Activated naive CD4-positive, alpha-beta T cell (primary cell): Measurements from ENCODE around the gene WDR20.
"Not testable (repeated sequence)": the region's sequence is repeated elsewhere in the genome, so short reads cannot be mapped to it uniquely, and the experiment has no call there.

Experiments used
- DNase-seq, 4 experiments: peaks; one replicate each; lab custom pipeline; 2025; lab: John Stamatoyannopoulos, UW

The WDR20 gene

DNA sequence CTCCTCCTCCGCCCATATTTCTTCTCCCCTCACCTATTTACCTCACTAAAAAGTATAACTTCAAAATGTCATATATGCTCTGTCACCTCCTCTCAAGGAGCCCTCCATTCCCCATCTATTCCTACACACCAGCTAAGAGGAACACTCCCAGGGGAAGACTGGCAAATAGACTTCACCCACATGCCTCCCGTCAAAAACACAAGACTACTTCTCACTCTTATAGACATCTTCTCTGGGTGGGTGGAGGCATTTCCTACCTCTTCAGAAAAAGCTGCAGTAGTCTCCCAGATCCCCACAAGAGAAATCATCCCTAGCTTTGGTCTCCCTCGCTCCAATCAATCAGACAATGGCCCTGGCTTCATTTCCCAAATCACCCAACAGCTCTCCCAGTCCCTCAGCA, 99.1 kb downstream of the WDR20 start:
- no peak for DNase-seq

DNA sequence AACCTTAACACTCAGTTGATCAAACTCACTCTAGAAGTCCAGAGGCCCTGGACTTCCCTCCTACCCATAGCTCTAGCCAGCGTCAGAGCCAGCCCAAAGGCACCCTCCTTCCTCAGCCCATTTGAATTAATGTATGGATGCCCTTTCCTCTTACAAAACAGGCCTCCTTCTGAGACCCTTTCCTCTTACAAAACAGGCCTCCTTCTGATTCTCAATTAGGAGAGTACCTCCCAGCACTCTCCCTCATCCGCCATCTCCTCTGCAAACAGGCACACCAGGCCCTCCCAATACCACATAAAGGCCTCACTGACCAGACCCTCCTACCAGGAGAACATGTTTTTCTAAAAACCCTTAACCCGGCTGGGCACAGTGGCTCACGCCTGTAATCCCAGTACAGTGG, 99.5 kb downstream of the WDR20 start:
- DNase-seq, result no peak

DNA sequence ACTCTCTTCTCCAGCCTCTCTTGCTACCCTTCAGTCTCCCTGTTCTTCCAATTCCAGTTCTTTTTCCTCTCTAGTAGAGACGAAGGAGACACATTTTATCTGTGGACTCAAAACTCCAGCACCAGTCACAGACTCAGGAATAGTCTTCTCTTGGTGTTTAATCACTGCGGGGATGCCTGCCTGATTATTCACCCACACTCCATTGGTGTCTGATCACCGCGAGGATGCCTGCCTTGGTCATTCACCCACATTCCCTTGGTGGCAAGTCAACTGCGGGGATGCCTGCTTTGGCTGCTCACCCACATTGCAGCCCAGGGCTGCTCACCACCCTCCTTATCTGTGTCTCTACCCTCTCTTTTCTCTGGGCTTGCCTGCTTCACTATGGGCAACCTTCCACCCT, 100.8 kb downstream of the WDR20 start:
- not testable (repeated sequence) for DNase-seq

DNA sequence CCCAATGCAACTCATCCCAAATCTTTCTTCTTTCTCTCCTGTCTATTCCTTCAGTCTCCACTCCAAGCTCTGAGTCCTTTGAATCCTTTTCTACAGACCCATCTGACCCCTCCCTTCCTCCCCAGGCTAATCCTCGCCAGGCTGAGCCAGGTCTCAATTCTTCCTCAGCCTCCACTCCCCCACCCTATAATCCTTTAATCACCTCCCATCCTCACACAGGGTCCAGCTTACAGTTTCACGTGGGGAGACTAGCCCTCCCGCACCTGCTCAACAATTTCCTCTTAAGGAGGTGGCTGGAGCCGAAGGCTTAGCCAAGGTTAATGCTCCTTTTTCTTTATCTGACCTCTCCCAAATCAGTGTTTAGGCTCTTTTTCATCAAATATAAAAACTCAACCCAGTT, 101.5 kb downstream of the WDR20 start:
- DNase-seq, result no peak

DNA sequence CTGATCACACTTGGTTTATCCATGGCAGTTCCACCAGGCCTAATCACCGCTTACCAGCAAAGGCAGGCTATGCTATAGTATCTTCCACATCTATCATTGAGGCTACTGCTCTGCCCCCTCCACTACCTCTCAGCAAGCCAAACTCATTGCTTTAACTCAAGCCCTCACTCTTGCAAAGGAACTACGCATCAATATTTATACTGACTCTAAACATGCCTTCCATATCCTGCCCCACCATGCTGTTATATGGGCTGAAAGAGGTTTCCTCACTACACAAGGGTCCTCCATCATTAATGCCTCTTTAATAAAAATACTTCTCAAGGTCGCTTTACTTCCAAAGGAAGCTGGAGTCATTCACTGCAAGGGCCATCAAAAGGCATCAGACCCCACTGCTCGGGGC, 104.1 kb downstream of the WDR20 start:
- DNase-seq, result not testable (repeated sequence)

DNA sequence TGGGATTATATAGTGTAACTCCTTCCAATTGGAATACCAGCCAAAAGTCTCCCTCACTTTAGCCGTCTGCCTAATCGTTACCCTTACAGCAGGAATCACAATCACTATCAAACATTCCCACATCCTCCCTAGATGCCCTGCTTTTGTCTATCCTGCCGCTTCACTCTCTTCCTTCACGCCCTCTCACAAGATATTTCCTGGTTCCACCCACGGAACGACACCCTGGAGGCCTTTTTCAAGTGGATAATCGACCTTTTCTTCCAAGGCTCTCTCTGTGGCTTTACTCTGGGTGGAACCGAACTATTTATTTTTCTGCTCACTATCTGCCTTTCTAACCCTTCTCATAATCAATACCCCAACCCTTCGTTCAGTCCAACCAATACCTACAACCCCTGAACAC, 106.4 kb downstream of the WDR20 start:
- DNase-seq, result no peak

DNA sequence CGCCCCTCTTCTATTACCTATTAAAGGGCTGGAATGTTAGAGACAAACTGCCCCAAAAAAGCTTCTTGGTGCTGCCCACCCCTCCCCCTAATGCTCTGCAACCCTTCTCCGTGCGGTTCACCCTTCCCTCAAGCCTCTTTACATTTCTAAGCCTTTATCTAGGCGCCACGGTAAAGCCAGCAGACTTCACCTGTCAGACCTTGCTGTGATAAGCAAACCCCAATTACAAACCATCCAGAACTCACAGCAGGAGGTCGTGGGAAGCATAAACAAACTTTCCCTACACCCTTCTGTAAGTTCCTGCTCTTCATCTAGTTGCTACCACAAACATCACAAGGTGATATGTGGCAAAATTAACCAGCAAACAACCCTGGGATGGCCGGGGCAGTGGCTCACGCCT, 108.4 kb downstream of the WDR20 start:
- DNase-seq, result no peak

DNA sequence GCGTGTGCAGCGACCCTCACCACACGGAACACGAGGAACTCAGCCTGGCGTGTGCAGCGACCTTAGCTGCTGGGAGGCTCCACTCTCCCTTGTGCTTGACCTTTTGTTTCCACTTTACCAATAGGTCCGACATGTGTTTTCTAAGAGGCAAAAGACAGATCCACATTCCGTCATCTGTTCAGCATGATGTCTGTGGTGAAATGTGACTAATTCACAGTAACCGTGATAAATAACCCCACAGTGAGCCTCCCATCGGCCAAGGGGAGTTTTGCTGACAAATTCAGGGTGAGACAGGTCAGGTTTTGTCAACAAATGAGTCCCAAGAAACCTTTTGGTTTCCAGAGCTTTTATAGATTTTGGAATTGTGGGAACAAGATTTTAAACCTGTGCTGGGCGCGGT, 109.3 kb downstream of the WDR20 start:
- DNase-seq, result no peak

DNA sequence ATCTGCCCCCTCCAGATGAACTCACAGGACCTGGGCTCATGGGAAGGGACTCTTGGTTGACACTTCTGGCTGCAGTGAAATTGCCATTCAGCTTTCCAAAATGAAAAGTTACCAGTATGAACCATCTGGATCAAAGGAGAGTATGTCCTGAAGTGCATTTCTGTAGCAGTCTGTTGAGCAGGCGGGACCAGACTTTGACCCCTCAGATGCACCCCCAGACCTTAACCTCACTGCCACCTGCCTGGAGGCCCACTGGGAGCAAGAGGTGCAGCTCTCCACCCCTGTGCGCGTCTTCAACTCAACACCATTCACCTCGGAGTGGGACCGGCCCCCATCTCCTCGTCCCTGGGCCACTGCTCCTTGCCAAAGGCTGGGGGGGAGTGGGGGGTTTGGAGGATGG, 110.3 kb downstream of the WDR20 start:
- DNase-seq, result no peak

DNA sequence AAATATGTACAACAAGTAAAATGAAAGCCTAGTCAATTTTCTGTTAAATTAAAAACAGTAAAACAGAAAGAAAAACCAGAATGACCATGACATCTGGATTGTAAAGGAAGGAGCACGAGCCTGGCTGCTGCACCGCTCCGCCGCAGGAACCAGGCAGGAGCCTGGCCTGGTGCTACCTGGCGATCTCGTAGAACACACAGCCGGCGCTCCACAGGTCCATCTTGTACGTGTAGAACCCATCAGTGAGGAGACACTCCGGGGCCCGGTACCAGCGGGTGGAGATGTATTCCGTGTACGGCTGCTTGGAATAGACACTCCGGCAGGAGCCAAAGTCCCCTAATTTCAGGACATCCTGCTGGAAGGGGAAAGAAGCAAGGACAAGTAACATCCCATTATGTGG, 110.9 kb downstream of the WDR20 start:
- no peak for DNase-seq

DNA sequence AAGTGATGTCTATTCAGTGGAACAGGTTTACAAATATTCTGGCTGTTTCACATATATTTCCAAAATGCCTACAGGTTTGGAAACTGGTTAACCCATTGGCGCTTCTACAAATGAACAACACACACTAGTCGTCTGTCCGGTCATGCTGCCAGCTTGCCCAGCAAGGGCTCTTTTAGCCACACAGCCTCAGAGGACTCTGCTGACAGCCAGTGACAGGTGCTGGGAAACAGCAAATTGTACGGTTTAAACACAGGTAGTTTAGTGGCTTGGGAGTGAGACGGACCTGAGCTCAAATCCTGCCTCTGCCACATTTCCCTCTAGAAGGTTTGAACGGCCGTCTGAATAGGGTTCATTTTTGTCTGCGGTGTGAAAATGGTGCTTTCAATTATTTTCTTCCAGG, 111.5 kb downstream of the WDR20 start:
- no peak for DNase-seq

DNA sequence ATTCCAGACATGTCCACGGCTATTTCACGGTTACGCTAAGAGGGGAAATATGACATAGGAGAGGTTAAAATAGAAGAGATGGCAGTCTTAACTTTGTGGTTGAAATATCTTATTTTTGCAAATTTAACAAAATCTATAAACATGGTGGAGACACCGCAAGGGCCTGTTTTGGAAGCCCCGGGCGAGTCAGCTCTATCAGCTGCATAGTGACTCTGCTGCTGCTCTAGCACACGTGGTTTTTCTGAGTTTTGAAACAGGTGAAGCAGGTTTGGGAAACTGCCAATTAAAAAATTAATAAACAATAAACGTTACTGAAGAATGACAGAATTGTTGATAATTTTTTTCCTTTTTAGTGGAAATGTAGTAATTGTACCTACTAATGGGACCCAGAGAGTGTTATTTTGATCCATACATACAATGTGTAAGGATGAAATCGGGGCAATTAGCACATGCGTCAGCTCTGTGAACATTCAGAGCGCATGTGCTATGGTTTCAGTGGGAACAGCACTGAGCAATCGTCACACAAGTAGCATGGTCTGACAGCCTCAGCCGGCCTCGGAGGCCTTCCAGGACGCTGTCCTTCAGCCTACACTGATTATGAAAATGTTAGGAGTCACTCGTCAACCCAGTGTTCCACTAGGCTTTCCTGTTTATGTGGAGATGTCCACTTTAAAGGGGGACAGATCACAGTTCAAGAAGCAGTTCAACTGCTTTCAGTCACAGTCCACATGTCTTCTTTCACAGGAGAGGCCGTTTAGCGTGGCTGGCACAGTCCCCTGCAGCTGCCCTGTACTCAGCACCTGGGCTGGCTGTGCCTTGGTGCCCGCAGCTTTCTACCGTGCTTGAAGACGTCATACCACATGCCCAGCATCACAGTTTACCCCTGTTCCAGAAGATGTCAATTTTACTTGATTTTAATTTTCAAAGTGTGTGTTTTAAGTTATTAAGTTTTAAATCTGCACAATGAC, 113.4 kb downstream of the WDR20 start:
- DNase-seq, result no peak

DNA sequence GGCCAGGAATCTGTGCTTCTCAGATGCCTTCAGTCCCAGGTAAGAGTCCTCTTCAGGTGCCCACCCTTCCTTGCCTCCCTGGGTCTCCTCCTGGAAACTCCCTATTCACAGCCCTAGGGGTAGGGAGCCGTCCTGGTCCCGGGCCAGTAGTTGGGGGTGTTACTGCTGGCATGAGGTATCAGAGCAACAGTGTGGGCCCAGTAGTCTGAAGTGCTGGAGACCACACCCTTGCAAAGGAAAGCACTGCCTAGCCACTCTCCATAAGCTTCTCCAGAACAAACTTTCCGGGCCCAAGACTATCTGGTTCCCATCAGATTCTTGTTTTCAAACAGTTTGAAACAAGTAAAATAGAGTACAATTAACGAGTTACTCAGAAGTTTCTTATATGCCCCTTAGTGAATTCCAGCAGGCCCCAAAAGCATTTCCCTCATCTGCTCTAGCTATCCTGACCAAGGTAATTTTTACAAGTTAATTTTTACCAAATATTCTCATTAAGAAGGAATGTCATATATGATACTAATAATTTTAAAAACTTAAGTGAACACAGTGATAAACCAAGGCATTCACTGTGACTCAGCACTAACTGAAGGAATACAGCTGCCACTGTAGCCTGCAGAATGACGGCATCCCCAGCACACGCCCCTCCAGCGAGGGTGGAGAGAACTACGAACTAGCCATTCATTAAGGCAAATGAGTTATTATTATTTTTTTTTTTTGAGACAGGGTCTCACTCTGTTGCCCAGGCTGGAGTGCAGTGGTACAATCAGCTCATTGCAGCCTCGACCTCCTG, 115.9 kb downstream of the WDR20 start:
- no peak for DNase-seq

DNA sequence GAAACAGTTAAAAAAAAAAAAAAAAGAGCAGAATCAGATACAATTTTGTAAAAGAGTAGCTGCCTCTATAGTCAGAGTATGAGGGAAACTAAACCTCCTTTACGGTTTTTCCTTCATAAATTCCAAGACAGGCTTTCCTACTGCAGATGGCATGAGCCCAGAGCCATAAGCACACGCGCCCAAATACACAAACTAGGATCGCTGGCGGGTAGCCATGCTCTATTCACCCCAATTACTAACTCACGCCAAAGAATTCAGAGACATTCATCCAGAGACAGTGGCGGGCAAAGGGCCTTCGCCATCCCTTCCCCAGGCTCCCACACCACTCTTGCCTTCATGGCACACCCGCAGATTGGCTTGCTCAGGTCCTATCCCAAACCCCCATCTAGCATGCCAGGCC, 117.0 kb downstream of the WDR20 start:
- no peak for DNase-seq

DNA sequence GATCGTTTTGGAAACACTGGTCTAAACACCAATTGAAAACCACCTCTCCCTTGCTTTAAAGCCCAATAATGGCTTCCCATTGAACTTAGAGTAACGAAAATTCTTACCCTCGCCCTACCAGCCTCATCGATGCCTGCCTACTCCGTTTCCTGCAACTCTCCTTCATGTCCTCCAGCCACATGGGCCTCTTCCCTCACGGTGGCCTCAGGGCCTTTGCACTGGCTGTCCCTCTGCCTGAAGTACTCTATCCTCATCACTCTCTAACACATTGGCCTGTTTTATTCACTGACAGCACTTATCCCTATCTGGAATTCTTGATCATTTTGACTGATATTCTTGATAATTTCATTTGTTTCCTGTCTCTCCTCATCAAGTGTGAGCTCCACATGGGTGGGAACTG, 118.4 kb downstream of the WDR20 start:
- no peak for DNase-seq
